Activated CD4-positive, alpha-beta T cell treated with anti-CD3 and anti-CD28 coated beads for 4 hours (primary cell): ENCODE results near the gene SYT2.

Experiments
- DNase-seq, 2 donors: peaks; one replicate each; pipeline ENCODE4 v3.0.0-alpha.2; 2020

SYT2 gene

DNA sequence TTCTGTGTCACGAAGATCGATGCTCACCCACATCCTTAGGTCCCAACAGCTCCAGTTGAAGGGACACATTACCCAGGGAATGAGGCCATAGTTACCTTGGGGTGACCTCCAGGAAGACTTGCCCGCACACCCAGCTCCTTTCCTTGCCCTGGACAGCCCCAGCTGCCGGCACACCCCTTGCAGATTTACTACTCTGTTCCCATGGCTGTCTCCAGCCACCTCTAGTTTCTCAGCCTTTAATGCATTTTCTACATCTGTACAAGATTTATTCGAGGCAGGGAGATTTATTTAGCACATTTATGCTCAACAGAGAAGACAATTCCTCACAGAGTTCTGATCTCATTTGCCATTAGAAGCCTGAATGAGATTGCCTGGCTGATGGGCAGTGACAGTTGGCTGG lies 36.7 kb downstream of the SYT2 start:
- DNase-seq, result no peak

DNA sequence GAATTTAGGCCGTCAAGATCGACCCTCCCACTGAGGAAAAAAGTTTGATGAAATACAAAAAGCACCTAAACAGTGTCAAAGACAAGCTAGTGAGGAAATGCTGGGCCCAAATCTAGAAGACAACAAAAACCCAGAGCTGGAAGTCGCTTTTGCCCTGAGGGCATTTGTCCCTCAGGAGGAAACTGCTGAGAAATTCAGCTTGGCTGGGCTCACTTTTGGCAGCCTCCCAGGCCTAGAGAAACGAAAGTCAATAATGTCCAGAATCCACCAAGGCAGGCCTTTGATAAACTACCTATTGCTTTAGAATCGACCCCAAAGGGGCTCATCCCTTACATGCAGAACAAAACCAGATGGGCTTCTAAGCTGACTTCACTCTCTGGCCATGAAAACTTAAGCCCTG lies 38.9 kb downstream of the SYT2 start:
- DNase-seq, result no peak

- no peak for DNase-seq
Measured at GRCh38 chr1:202665417-202665816, 44.8 kb downstream of the SYT2 start.

DNA sequence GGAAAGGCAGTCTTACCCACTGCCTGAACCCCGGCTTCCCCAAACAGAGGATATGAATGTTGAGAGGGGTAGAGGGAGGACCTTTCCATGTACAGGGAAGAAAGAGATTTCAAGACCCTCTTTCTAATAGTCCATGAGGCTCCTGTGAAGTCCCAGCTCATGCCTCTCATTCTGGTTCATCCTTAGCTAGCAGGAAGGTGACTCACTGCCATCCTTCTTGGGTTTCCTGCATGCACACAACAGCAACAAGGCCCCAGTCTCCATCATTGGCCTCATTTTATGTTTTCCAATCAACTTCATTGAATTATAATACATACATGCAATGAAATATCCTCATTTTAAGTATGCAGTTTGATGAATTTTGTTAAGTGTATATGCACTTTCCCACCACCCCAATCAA lies 46.2 kb downstream of the SYT2 start:
- no peak for DNase-seq

DNA sequence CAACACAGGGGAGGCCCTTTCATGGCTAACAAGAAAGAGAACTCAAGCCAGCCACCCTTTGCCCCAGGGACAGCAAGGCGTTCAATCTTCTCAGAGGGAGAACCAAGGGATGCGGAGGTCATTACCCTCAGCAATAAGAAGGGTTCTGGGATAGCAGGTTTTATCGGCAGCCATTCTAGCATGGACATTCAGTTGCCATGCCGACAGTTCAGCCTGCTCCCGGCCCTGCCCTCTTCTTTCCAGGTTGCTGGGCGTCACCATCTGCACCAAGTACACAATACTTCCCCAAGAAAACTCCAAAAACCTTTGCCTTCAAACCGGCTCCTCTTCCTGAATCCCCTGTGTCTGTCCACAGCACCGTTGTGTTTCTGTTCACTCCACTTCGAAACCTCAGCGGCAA lies 47.1 kb downstream of the SYT2 start:
- no peak for DNase-seq

GRCh38 chr1:202662081-202662480 lies 48.2 kb downstream of the SYT2 start:
- DNase-seq, result no peak

DNA sequence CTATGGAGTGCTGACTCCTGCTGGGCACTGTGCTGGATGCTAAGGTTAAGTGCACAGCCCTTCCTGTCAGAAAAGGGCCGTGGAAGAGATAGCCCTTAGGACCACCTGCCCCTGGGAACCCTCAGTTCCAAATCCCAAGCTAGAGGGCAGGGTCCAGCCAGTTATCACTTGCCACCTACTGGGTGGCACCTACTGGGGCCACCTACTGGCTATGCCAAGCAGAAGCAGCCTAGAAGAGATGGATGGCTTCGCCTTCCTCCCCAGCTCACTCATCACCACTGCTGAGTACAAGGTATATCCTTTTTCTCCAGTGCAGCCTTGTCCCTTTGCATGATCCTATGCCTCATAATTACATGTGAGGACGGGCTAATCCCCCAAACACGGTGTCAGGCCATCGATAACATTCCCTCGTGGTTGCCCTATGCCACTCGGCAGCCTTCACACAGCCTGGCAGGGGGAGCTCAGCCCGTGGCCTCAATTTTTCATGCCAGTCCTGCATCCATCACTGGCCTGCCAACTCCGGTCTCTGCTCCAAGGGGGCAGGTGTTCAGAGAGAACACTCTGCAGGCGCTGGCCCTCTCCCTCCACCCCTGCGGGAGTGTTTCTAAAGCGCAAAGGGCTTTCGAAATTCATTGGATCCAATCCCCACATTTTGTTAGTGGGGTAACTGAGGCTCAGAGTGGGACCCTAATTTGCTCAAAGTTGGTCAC lies 49.0 kb downstream of the SYT2 start:
- no peak for DNase-seq

GRCh38 chr1:202659974-202660373 lies 50.3 kb downstream of the SYT2 start:
- DNase-seq, result no peak

GRCh38 chr1:202659541-202659940 lies 50.7 kb downstream of the SYT2 start:
- no peak for DNase-seq

DNA sequence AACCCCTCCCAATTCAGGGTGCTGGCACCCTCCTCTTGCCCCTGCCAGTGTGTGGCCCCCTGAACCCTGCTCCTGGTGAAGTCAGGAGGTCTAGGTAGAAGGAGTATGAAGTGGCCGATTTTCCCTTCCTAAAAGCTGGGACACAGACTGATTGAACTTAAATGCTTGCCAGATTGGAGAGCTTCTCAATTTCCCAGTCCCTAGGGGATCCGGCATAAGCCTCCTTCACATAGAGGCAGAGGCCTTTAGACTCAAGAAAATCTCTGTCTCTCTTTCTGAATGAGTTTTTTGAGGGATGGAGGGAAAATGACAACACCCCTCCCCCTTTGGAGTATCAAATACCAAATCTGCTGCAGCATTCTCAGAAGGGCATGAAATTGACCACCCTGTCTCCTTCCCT lies 51.5 kb downstream of the SYT2 start:
- DNase-seq, result no peak

DNA sequence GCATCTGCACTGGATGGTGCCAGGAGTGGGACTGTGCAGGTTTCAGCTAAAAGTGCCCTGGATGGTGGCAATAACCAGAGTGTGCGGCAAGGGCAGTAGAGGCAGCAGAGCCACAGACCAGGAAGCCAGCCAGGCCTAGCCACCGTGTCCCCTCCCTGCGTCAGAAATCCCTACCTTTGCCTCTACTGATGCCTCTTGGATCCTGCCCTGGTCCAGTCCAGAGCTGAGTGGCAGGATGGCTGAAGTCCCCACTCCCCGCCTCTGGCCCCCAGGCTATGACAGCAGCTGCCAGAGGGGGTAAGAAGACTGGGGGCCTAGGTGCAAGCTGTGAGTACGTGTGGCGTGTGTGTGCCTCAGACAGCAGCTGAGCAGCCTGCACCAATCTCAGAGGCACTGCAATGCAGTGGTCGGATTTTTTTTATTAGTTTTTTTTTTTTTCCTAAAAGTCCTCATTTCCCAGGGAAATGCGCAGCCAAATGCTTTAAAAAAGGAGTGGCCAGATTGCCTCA lies 51.9 kb downstream of the SYT2 start:
- no peak for DNase-seq

- DNase-seq, result no peak
Measured at GRCh38 chr1:202656951-202657646, 53.2 kb downstream of the SYT2 start.

- DNase-seq, result no peak
Measured at GRCh38 chr1:202656057-202656456, 54.2 kb downstream of the SYT2 start.

DNA sequence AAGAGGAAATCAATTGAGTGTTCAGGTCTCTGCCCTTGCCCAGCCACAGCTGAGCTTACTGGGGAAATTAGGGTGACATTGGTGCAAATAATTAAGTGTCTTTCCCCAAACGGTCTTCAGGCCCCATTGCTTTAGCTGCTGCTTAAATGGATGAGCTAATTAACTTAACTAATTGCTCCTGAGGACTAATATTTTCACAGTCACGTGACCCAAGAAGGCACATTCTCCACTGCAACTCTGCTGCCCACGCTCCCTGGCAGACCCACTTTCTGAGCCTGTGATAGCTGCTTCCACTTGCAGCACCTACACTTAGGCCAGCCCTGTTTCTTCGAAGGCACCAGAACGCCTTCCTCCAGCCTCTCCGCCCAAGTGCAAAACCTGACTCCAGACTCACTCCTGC lies 56.2 kb downstream of the SYT2 start:
- DNase-seq, result no peak

DNA sequence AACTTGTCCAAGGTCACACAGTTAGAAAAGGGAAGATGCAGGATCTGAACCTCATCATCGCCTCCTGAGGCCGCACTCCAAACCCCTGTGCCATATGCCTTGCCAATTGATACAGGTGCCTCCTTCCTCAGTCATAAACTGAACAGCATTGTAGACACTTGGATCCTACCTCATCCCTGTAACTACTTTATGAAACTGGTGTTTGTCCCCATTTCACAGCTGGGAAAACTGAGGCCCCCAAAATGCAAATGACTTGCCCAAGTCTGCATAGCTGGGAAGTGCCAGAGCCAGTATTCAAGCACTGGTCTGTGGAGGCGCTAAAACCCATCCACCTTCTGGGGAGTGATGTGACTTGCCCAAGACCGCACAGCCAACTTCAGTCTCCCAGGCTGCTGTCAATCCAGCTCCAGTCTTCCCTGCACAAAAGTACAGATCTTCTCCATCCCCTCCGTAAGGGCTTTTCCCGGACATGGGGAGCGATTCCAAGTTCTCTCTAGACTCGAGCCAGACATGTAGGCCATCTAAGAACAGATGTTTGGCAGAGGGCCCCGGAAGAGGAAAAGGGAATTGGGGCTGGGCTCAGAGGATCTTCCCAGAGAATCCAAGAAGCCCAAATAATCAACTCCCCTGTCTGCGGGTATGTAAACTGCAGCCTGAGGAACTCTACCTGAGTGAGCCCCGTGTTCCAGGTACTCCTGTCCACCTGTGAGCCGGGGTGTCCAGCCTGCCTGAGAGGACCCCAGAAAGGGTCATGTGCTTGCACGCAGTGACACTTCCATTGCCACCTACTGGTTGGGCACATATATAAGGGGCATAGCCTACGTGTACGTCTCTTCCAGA lies 60.5 kb downstream of the SYT2 start:
- DNase-seq, result no peak

- DNase-seq, result no peak
Measured at GRCh38 chr1:202648605-202649226, 61.5 kb downstream of the SYT2 start.

- DNase-seq, result no peak
Measured at GRCh38 chr1:202645097-202645476, 65.2 kb downstream of the SYT2 start.

GRCh38 chr1:202644219-202645096 lies 65.8 kb downstream of the SYT2 start:
- no peak for DNase-seq

GRCh38 chr1:202643397-202644218 lies 66.6 kb downstream of the SYT2 start:
- peak in 1 of 2 donors; percentile 15 for DNase-seq

- DNase-seq, result no peak
Measured at GRCh38 chr1:202642619-202643291, 67.5 kb downstream of the SYT2 start.

DNA sequence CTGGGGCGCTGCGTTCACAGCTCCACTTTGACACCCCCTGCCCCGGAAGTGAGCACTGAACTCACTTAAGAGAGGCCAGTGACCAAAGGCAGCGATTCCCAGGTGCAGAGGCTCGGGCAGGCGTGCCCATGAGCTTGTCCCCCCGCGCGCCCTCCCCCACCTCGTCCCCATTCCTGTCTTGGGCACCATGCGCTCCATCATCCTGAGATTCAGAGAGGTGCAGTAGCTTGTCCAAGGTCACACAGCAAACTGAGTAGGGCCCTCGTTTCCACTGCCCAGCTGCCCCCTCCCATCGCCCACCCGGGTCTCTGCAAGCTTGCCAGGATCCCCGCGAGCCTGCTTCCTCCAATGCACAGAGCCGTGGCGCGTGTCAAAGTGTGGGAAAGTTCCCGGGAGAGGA lies 68.0 kb downstream of the SYT2 start:
- no peak for DNase-seq
